Activated gamma-delta T cell (primary cell): ENCODE data around the gene KASH5.
"Not testable (repeated sequence)": the region's sequence is repeated elsewhere in the genome, so short reads cannot be mapped to it uniquely, and the experiment has no call there.

Source experiments
- DNase-seq: peaks from one replicate; lab custom pipeline; 2025; lab: John Stamatoyannopoulos, UW

Gene KASH5

DNA sequence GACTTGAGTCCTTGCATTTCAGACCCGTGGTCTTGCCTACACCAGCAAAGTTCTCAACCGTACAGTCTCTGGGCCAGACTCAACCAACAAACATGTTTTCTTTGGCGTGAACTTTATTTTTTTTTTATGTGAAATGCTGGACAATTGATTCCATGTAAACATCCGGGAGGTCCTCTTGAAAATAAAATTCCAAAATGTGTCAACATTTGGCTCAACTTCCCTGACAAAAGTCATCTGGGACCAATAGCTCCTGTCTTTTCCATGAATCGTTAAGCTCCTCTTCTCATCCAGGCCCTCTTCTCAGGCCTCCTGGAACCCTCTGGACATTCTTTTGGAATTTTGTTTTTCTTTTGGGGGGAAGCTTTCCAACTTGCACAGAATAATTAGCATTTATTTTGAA is 67.7 kb downstream of the KASH5 start:
- no peak for DNase-seq

DNA sequence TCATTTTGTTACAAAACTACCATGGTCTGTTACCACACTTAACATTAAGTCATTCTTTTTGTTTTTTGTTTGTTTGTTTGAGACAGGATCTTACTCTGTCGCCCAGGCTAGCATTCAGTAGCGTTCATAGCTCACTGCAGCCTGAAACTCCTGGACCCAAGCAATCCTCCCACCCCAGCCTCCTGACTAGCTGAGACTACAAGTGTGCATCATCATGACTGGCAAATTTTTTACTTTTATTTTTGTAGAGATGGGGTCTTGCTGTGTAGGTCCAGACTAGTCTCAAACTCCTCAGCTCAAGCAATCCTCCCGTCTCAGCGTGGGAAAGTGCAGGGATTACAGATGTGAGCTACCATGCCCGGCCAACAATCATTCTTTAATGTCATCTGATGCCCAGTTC is 68.3 kb downstream of the KASH5 start:
- DNase-seq = no peak

DNA sequence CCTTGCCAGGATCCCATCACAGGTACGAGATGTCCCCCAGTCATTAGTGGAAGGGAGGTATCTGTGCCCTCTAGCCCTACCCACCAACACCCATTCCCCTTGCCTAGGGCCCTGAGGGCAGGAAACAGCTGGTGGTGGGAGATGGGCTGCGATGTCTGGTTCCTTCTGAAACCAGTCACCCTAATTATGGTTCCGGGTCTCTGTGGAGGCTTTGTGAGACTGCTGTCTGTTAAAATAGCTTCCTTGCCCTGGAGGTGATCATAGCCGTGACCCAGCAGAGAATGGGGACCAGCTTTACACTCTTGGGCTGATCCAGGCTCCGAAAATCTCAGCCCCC is 70.5 kb downstream of the KASH5 start:
- no peak for DNase-seq

DNA sequence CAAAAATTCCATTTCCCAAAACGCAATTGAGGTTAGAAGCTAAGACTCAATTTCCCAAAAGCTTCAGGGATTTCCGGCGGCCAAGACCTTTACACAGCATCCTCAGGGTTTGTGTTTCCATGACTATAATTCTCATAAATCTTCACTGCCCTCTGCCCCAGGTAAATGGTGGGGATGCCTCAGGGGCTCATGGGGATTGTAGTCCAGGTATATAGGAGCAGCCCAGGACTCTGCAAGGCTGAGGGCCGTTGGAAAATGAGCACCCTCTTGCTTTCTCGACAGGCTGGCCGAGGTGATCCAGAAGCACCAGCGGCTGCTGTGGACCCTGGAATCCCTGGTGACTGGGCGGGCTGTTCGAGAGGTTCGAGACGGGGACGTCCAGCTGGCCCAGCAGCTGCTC is 71.3 kb downstream of the KASH5 start:
- no peak for DNase-seq

DNA sequence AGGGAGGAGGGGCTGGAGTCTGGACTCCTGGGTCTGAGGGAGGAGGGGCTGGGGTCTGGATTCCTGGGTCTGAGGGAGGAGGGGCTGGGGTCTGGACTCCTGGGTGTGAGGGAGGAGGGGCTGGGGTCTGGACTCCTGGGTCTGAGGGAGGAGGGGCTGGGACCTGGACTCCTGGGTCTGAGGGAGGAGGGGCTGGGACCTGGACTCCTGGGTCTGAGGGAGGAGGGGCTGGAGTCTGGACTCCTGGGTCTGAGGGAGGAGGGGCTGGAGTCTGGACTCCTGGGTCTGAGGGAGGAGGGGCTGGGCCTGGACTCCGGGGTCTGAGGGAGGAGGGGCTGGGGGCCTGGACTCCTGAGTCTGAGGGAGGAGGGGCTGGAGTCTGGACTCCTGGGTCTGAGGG is 73.1 kb downstream of the KASH5 start:
- not testable (repeated sequence) for DNase-seq

DNA sequence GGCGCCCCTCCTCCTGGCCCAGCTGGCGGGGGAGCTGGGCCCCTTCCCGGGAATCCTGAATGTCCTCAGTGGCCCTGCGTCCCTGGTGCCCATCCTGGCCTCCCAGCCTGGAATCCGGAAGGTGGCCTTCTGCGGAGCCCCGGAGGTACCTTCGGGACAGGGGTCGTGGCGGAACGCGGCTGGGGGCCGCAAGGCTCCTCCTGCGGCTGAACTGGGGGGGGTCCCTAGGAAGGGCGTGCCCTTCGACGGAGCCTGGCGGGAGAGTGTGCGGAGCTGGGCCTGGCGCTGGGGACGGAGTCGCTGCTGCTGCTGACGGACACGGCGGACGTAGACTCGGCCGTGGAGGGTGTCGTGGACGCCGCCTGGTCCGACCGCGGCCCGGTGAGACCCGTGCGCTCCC is 73.6 kb downstream of the KASH5 start:
- no peak for DNase-seq

DNA sequence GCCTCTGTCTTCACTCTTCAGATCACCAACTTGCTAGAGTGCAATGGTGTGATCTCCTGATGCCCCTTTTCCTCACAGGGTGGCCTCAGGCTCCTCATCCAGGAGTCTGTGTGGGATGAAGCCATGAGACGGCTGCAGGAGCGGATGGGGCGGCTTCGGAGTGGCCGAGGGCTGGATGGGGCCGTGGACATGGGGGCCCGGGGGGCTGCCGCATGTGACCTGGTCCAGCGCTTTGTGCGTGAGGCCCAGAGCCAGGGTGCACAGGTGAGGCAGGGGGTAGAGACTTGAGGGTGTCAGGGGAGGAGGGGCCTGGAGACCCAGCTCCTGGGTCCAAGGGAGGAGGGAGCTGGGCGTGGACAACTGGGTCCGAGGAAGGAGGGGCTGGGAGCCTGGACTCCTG is 74.4 kb downstream of the KASH5 start:
- DNase-seq = no peak

DNA sequence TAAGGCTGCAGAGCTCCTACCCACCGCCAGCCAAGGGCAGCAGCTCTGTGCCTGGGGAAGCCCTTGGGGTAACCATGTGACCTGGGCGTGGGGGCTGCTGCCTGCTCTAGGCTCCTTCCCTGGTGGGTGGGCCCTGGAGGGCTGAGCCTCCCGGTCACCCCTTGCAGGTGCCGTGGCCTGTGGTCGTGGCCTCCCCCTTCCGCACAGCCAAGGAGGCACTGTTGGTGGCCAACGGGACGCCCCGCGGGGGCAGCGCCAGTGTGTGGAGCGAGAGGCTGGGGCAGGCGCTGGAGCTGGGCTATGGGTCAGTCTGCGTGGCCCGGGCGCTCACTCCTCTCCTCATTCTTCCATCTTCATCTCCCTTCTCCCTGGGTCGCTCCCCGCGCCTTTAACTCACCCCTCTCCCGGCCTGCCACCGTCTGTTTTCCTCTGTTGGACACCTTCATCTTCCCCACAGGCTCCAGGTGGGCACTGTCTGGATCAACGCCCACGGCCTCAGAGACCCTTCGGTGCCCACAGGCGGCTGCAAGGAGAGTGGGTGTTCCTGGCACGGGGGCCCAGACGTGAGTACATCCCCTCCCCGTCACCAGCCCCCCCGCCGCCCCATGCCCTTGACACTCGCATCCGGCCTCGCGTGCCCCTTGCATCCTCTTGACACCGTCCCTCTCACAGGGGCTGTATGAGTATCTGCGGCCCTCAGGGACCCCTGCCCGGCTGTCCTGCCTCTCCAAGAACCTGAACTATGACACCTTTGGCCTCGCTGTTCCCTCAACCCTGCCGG is 76.1 kb downstream of the KASH5 start:
- no peak for DNase-seq

DNA sequence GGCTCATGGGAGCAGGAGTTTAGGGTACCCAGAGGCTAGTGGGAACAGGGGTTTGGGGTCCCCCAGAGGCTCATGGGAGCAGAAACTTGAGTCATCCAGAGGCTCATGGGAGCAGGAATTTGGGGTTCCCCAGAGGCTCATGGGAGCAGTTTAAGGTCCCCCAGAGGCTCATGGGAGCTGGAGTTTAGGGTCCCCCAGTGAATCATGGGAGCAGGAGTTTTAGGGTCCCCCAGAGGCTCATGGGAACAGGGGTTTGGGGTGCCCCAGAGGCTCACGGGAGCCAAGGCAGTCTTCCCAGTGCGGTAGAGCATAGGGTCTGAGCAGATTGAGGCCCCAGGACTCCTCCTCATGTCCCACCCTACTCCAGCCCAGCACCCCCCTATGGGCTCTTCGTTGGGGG is 77.3 kb downstream of the KASH5 start:
- DNase-seq = no peak
